ENCODE data around the gene PARD3.

PARD3 gene

GRCh38 chr10:34192646-34193045 lies 622.5 kb downstream of the PARD3 start:
- DNase-seq: no peak

DNA sequence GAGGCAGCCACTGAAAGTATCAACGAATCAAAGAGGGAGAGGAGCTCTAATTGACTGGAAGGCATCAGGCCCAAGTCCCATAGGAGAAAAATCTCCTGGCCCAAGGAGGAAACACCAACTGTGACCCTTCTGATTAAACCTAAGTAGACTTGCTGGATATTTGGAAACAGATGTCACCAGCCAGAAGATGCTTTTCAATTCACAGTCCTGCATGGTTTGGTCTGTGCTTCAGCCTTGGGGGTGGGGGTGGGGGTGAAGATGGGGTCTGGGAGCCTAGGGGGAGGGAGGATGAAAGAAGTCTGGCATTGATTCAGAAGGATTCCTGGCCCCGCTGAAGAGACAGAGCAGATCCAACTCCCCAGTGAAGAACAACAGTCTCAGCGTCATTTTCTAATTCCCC lies 623.7 kb downstream of the PARD3 start:
- no peak for DNase-seq

- DNase-seq: no peak
These were observed 624.5 kb downstream of the PARD3 start for GRCh38 chr10:34190580-34190979.

GRCh38 chr10:34189830-34190229 lies 625.3 kb downstream of the PARD3 start:
- no peak for DNase-seq

DNA sequence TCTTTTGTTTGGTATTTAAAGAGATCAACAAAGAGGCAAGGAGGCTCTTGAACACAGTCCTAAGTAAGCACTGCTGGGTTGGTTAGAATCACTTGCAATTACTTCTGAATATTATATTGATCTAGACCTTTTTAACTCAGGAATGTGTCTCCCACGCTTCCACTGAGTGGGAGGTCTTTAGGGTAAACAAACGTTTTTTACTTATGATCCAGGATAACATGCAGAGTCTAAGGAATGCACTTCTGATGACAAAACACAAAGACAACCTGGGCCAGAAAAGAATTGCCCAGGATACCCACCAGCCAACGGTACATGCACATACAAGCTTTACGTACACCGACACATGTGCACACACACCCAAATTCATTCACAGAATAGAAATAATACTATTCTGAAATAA lies 626.9 kb downstream of the PARD3 start:
- no peak for DNase-seq

- DNase-seq: no peak
These were observed 627.9 kb downstream of the PARD3 start for GRCh38 chr10:34187201-34187600.

DNA sequence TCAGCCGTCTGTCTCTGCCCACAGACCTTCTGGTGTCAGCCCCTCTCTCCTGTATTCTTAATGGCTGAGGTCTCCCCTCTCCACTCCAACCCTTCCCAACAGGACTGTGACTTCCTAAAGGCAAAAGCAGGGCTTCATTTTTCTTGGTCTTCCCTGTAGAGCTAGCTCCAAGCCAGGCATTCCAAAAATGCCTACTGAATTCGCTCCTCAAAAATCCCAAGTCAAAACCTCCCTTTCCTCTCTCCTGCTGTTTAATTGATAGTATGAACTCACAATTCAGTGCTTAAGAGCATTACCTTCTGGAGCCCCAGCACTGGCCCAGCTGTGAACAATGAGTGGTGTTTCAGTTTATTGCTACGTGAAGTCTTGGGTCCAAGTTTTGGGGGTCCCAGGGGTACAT lies 628.4 kb downstream of the PARD3 start:
- DNase-seq: no peak

- no peak for DNase-seq
These were observed 629.1 kb downstream of the PARD3 start for GRCh38 chr10:34185998-34186397.

DNA sequence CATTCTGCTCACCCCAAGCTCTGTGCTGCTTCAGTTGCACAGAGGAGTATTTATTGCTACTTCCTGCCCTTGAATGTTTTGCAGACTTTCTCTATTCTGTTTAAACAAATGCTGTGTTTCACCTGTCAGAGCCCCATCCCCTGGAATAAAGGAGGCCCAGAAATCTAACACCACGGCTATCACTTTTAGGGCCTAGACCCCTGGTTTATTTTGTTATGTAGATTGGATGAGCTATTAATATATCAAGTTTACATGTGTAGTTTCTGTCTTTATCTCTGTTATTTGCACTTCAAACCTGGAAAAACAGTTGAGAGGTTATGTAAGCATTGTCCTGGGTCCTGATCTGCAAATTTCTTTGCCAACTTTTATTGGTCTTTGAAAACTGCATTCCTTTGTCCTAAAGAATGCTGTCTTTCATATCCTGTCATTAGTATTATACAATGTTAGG lies 630.1 kb downstream of the PARD3 start:
- no peak for DNase-seq

- DNase-seq: no peak
These were observed 630.7 kb downstream of the PARD3 start for GRCh38 chr10:34184397-34184796.

- no peak for DNase-seq
These were observed 631.9 kb downstream of the PARD3 start for GRCh38 chr10:34183016-34183796.

DNA sequence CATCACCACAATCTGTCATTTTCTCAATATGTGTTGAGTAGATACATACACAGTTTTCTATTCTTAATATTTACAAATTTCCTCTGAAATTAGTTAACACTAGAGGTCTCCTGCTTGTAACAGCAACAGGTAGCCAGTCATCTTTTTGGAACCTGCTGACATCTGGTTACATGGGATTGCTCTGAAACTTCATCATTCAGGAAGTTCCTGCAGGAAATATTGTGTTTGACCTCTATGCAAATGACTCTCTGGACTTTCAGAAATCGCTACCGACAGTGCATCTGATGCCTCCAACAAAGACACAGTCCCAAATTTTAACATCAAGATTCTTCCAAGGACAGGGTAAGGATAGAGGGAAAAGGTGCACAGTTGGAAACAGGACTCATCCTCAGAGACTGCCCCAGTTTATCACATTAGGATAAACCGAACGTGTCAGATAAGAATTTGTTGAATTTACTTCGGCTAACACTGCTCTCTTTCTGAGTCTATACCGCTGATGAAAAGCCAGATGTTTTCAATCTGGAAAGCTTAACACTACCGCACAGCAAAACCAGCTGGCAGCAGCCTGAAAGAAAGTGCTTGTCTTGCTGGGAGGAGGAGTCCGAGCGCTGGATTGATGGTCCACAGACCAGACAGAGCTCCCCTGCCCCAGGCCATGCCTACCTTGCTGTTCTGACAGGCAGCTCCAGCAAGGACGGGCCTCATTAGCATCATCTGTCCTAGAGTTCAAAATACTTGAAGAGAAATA lies 633.4 kb downstream of the PARD3 start:
- no peak for DNase-seq

DNA sequence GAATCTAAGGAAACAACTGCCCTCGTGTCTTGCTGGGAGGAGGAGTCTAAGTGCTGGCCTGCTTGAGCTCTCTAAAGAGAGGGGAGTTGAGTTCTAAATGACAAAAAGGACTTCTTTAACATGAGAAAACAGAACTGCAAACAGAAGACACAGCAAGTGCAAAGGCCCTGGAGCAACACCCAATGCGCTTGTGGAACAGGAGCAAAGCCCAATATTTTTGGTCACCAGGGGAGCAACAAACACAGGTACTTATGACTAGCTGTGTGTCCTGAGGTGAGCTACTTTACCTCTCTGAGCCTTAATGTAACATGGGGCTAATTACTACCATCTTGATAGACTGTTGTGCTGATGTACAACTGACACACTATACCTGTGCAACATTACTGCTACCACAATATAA lies 634.3 kb downstream of the PARD3 start:
- no peak for DNase-seq

DNA sequence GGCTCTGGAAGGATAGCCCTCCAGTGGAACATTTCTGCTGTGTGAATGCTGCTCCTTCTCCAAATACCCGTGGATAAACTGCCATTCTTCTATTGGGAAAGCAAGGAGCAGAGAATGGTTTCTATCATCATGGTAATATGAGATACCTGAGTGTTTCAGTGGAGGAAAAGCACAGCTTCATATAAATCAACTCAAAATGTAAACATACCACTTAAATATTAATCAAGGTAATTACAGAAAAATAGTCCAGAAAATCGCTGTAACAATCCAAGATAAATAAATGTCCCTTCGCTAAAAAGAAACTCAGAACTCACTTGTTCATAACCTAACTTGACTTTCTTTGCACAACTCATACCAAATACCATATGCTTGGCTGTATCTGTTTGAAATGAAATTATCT lies 635.8 kb downstream of the PARD3 start:
- no peak for DNase-seq

DNA sequence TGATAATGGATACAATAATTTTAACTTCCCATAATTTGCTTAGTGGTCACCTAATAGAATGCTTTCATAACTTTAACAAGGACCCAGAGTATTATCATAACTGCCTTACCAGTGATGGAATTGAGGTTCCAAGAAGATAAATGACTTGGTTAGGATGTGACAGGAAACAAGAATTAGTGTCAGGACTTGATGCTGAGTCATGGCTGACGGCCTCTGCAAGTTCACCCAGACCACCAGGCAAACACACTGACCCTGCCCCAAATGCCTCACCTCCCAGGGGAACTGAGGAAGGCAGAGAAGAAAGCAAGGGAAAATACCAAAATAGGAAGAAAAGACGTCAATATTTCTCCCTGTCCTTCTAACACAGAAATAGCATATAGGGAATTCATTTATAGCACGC lies 636.3 kb downstream of the PARD3 start:
- no peak for DNase-seq

DNA sequence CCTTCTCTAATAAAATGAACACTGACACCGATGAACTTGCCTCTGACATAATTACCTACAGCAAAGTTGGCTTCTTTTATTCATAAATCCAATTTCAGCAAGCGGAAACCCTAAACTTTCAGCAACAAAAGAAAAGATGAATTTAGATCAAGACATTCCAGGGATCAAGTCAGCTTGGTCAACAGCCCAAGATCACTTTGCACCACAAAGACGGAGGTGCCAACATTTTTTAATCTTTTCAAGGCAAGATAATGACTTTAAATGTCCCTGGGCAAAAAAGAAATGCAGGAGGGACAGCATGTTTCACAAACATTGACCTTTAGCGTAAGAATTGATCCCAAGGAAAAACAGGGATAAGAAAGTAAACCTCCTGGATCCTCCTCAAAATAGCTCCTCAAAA lies 636.9 kb downstream of the PARD3 start:
- no peak for DNase-seq

- DNase-seq: no peak
These were observed 637.7 kb downstream of the PARD3 start for GRCh38 chr10:34177445-34177844.

DNA sequence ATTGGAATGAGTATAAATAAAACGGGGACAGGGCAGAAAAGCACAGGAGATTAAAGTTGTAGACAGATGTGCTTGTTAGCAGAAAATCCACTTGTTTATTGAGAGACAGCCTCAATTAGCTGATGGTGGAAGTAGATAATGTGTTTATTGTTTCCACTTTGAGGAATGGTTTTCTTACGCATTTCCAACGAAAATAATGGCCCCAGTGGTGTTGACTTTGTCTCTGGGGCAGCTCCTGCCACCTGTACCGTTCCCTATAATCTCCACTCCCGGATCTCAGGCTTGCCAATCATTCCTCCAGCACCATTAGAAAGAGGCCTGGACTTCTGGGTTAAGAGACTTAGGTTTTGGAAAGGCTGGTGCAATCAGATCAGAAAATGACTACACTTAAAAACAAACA lies 638.7 kb downstream of the PARD3 start:
- DNase-seq: no peak

DNA sequence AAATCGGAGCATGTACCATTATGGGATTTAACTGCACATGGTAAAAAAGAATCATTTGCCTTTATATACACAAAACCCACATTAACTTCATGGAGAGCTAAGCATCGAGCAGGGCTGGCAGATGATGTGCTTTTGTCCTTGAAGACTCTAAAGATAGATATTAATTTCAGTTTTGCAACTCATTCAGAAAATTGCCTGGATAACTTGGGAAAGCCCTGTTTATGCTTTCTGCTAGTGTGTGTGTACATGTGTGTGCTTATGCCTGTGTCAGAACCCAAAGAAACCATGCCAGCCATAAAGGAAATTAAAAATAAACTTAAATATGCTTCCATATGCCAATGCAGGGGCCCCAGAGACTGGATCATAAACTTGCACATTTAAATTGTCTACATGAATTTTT lies 640.0 kb downstream of the PARD3 start:
- DNase-seq: no peak

DNA sequence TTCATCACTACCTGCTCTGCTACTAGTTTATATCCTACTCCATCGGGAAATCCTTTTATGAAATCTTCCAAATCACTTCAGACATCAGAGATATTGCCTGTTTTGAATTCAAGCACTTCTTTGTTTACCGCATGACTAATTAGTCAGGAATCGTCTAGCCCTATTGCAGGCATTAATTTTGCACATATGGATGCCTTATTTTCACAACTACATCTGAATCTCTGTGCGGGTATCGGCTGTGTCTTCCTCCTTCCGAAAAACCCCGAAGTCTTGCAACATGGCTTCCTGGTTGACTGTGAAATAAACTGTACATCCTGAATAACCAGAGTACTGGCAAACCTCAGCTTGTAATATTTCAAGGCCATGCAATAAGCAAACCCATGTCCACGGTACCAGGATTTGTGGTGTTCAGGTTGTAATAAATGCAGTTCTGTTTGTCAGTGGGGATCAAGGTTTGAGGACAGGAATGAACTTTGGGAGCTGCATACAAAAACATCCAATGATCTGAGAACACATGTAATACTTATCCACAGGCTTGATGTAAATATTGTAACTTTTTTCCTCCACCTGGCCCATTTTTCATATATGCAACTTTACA lies 642.1 kb downstream of the PARD3 start:
- DNase-seq: no peak

- no peak for DNase-seq
These were observed 643.1 kb downstream of the PARD3 start for GRCh38 chr10:34171957-34172527.

- no peak for DNase-seq
These were observed 645.4 kb downstream of the PARD3 start for GRCh38 chr10:34169677-34170076.

- DNase-seq: no peak
These were observed 646.0 kb downstream of the PARD3 start for GRCh38 chr10:34169131-34169530.

GRCh38 chr10:34168439-34168838 lies 646.7 kb downstream of the PARD3 start:
- DNase-seq: no peak
